ENCODE data around the gene DGAT2.

DNA sequence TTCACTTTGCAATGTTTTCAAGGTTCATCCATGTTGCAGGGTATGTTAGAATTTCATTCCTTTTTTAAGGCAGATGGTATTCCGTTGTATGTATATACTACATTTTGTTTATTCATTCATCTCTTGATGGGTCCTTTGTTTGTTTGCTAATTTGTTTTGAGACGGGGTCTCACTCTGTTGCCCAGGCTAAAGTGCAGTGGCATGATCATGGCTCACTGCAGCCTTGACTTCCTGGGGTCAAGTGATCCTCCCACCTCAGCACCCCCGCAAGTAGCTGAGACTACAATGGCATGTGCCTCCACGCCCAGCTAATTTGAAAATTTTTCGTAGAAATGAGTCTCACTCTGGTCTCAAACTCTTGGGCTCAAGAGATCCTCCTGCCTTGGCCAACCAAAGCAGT, 52.6 kb downstream of the DGAT2 start:
- TF ChIP-seq, protein P1, sequence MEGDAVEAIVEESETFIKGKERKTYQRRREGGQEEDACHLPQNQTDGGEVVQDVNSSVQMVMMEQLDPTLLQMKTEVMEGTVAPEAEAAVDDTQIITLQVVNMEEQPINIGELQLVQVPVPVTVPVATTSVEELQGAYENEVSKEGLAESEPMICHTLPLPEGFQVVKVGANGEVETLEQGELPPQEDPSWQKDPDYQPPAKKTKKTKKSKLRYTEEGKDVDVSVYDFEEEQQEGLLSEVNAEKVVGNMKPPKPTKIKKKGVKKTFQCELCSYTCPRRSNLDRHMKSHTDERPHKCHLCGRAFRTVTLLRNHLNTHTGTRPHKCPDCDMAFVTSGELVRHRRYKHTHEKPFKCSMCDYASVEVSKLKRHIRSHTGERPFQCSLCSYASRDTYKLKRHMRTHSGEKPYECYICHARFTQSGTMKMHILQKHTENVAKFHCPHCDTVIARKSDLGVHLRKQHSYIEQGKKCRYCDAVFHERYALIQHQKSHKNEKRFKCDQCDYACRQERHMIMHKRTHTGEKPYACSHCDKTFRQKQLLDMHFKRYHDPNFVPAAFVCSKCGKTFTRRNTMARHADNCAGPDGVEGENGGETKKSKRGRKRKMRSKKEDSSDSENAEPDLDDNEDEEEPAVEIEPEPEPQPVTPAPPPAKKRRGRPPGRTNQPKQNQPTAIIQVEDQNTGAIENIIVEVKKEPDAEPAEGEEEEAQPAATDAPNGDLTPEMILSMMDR (conservative IDR thresholded peaks at IDR 0.05): no peak
- no peak for TF ChIP-seq ZFX (IDR thresholded peaks at IDR 0.05)

All from C4-2B (cell line).